Duodenal mucosa (tissue), 2 donors: ENCODE results near the gene PNPLA7.

Source experiments
- H3K27ac ChIP-seq: one replicate; pipeline ENCODE4 v1.7.0; 2013; ENCODE audit warnings: low read depth, low read length
- H3K27me3 ChIP-seq, 2 donors: one replicate each; pipeline ENCODE4 v1.7.0; 2013; ENCODE audit warnings: low read length in 2 of 2, control low read depth in 1 of 2; ENCODE audit not compliant: insufficient read depth in 2 of 2, control insufficient read depth in 1 of 2
- H3K36me3 ChIP-seq, 2 donors: one replicate each; pipeline ENCODE4 v1.7.0; 2013; ENCODE audit warnings: low read length in 2 of 2, control low read depth in 1 of 2; ENCODE audit not compliant: insufficient read depth in 2 of 2, control insufficient read depth in 1 of 2
- H3K4me1 ChIP-seq, 2 donors: one replicate each; pipeline ENCODE4 v1.7.0; 2013; ENCODE audit warnings: low read length in 2 of 2, control low read depth in 1 of 2; ENCODE audit not compliant: insufficient read depth in 2 of 2, control insufficient read depth in 1 of 2
- H3K4me3 ChIP-seq, 2 donors: one replicate each; pipeline ENCODE4 v1.7.0; 2013; ENCODE audit warnings: low read length in 2 of 2, low read depth in 1 of 2
- H3K9ac ChIP-seq, 2 donors: one replicate each; pipeline ENCODE4 v1.7.0; 2013; ENCODE audit warnings: low read length in 2 of 2, low read depth in 1 of 2
- H3K9me3 ChIP-seq, 2 donors: one replicate each; pipeline ENCODE4 v1.7.0; 2013; ENCODE audit warnings: low read length in 2 of 2, control low read depth in 1 of 2; ENCODE audit not compliant: control insufficient read depth in 1 of 2

The PNPLA7 gene

GRCh38 chr9:137449081-137449844 is 100.9 kb downstream of the PNPLA7 start:
- peaks cover 7 to 8% of the 10 kb centered on the region in 2 donors for H3K4me1 ChIP-seq
- no peak overlapping the region for H3K4me3 ChIP-seq
- no peak overlapping the region for H3K27ac ChIP-seq
- H3K27me3 ChIP-seq = no peaks in the 10 kb centered on the region
- no peak overlapping the region for H3K9ac ChIP-seq
- H3K36me3 ChIP-seq = peaks cover 3 to 6% of the 10 kb centered on the region in 2 donors
- no peaks in the 10 kb centered on the region for H3K9me3 ChIP-seq

- peaks cover 3 to 6% of the 10 kb centered on the region in 2 donors for H3K36me3 ChIP-seq
- no peak overlapping the region for H3K27ac ChIP-seq
- peaks cover 7% of the 10 kb centered on the region in 2 donors for H3K4me1 ChIP-seq
- H3K4me3 ChIP-seq = no peak overlapping the region
- H3K27me3 ChIP-seq = no peaks in the 10 kb centered on the region
- H3K9me3 ChIP-seq = no peaks in the 10 kb centered on the region
- no peak overlapping the region for H3K9ac ChIP-seq
These were observed 101.6 kb downstream of the PNPLA7 start for GRCh38 chr9:137448602-137448962.

DNA sequence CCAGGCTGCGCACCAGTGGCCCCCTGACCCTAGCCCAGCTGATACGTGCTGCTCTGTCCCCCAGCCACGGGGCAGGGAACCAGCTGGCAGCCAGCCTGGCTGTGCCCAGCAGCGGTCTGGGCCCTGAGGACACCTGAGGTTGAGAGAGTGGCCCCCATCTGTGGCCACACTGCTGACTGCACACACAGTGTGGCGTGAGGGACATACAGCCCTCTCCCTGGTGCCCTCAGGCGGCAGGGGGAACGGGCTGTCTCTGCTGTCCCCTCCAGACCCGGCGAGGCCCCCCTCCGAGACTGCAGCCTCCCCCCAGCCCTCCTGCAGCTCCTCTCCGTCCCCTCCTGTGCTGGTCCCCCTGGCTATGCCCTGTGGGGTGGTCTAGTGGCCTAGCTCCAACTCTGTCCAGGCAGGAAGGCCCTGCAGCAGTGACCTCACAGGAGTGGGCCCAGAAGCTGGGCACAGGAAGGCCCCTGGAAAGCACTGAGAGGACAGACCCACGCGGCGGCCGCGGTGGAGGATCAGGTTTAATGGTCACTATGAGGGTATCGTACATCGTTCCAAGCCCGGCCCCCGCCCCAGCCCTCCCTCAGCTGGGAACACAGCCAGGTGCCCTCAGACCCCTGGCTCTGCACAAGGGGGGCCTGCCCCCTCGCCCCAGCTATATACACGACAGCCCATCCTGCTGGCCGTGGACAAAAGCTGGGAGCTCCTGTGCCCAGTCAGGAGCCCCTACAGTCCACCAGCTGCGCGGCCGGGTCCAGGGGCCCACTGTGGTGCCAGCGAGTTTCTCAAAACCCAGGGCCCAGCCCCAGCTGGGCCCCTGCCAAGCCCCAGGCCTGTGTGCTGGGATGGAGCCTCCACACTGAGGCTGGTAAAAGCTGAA is 102.2 kb downstream of the PNPLA7 start:
- H3K9me3 ChIP-seq = no peaks in the 10 kb centered on the region
- peaks cover 3 to 4% of the 10 kb centered on the region in 2 donors for H3K36me3 ChIP-seq
- H3K27ac ChIP-seq = no peak overlapping the region
- H3K27me3 ChIP-seq = no peaks in the 10 kb centered on the region
- no peak overlapping the region for H3K9ac ChIP-seq
- no peak overlapping the region for H3K4me3 ChIP-seq
- H3K4me1 ChIP-seq = peaks cover 7% of the 10 kb centered on the region in 2 donors

DNA sequence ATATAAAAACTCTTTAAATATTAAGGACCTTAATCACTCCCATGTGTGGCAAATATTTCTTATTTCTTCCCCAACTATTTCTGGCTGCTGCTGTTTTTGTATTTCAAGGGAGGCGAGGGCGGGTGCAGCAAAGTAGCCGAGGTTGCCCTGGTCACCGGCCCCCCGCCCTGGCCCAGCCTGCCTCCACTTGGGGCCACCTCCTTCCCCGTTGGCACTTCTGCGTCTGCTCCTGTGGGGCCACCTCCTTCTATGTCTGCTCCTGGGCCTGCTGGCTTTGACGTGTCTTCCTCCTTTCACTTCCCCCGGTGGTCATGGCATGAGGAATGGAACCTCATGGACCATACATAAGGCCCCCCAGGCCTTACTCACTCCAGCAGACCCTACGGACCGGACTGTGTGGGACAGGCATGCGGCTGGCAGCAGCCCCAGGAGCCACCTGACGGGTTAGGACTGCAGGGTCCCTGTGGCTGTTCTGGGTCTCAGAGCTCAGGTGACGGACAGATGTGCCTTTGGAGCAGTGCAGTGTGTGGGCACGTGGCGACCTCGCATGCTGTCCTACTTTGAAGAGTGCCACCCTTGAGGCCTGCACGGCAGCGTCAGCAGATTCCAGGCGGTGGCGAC is 103.2 kb downstream of the PNPLA7 start:
- no peak overlapping the region for H3K9ac ChIP-seq
- no peak overlapping the region for H3K27ac ChIP-seq
- H3K4me3 ChIP-seq = no peak overlapping the region
- H3K27me3 ChIP-seq = no peaks in the 10 kb centered on the region
- no peaks in the 10 kb centered on the region for H3K9me3 ChIP-seq
- peaks cover 7% of the 10 kb centered on the region in 2 donors for H3K4me1 ChIP-seq
- H3K36me3 ChIP-seq = no peaks in the 10 kb centered on the region

DNA sequence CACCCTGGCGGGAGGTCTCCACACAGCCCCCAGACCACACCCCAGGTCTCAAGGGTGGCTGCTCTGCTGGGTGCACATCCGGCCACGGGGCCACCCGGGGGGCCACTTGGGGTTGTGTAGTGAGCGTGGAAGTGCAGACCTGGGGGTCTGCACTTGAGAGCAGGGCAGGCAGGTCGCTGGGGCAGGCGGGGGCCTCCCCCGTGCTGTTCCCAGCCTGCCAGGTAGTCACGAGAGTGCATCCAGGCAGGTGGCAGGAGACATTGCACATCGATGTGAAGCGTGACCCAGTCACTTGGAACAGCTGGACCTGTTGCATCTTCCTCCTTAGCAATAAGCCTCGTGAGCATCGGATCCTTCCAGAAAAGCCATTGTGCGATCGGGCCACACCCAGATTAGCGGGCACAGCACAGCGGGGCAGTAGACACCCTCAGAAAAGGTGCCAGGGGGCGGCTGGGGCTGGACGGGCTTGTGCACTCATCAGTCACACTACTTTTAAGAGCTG is 104.2 kb downstream of the PNPLA7 start:
- Histone ChIP-seq H3K9ac (peak overlapping the region in 1 of 2 donors; percentile 28), H3K27me3 (no peaks in the 10 kb centered on the region), H3K4me1 (peaks cover 7% of the 10 kb centered on the region in 2 donors), H3K4me3 (no peak overlapping the region), H3K36me3 (no peaks in the 10 kb centered on the region), H3K27ac (no peak overlapping the region), H3K9me3 (no peaks in the 10 kb centered on the region)

GRCh38 chr9:137445275-137445807 is 104.9 kb downstream of the PNPLA7 start:
- peaks cover 7% of the 10 kb centered on the region in 2 donors for H3K4me1 ChIP-seq
- H3K36me3 ChIP-seq = no peaks in the 10 kb centered on the region
- H3K27ac ChIP-seq = no peak overlapping the region
- no peaks in the 10 kb centered on the region for H3K9me3 ChIP-seq
- H3K9ac ChIP-seq = peak overlapping the region in 1 of 2 donors; percentile 28
- no peaks in the 10 kb centered on the region for H3K27me3 ChIP-seq
- peak overlapping the region in 1 of 2 donors; percentile 35 for H3K4me3 ChIP-seq

- Histone ChIP-seq H3K9ac (no peak overlapping the region), H3K27me3 (no peaks in the 10 kb centered on the region), H3K9me3 (no peaks in the 10 kb centered on the region), H3K36me3 (no peaks in the 10 kb centered on the region), H3K4me3 (no peak overlapping the region), H3K27ac (no peak overlapping the region), H3K4me1 (peaks cover 7% of the 10 kb centered on the region in 2 donors)
These were observed 106.0 kb downstream of the PNPLA7 start for GRCh38 chr9:137444106-137444790.

DNA sequence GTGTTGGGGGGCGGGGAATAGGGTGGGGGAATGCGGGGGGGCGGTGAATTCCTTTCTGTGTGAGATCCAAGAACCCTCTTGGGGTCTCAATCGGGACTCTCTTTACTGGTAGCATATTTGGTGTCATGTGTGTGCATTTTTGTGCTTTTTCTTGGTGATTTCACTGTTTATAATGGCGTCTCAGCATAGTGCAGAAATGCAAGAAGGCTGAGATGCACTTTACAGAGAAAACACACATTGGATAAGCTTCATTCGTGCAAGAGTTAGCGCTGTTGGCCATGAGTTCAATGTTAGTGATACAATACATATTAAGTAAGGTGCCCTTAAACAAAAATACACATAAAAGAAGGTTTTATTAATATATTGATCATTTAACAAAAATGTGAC is 108.3 kb downstream of the PNPLA7 start:
- Histone ChIP-seq H3K9me3 (no peaks in the 10 kb centered on the region), H3K36me3 (no peaks in the 10 kb centered on the region), H3K9ac (no peak overlapping the region), H3K4me3 (no peak overlapping the region), H3K27me3 (no peaks in the 10 kb centered on the region), H3K4me1 (peaks cover 7 to 15% of the 10 kb centered on the region in 2 donors), H3K27ac (no peak overlapping the region)

- no peaks in the 10 kb centered on the region for H3K9me3 ChIP-seq
- H3K4me3 ChIP-seq = peak within 1 kb of the TSS in 1 of 2 donors; percentile 47
- H3K9ac ChIP-seq = no peak within 1 kb of the TSS
- no peaks in the 10 kb centered on the region for H3K36me3 ChIP-seq
- no peak within 1 kb of the TSS for H3K27ac ChIP-seq
- peaks cover 11 to 20% of the 10 kb centered on the region in 2 donors for H3K4me1 ChIP-seq
- no peaks in the 10 kb centered on the region for H3K27me3 ChIP-seq
These were observed 108.8 kb downstream of the PNPLA7 start, which contains the start of gene ENTPD8 for GRCh38 chr9:137441289-137441934. TSS of gene ENTPD8 (minus strand) at chr9:137441357. CDS start at chr9:137438285, 3,072 bp downstream.
